H9 (cell line): ENCODE results near the gene L3MBTL1. TPM values are rescaled to one million over a fixed set of nuclear protein-coding genes. Genes with fewer than 3 reads are reported as not detected.

Experiments
- DNase-seq: peaks from one replicate; pipeline ENCODE4 v3.0.0-alpha.2; 2017
- H2AFZ ChIP-seq: one replicate; pipeline ENCODE4 v1.6.1; 2013; ENCODE audit warnings: mild to moderate bottlenecking, low read length, control low read depth, moderate library complexity
- H2AK5ac ChIP-seq: 2 replicates; pipeline ENCODE4 v1.6.1; 2013; ENCODE audit warnings: low read length, control low read depth, mixed read lengths; ENCODE audit not compliant: insufficient read length
- H2BK120ac ChIP-seq: one replicate; pipeline ENCODE4 v1.6.1; 2013; ENCODE audit warnings: low read depth, mild to moderate bottlenecking, low read length, control low read depth, inconsistent platforms; ENCODE audit not compliant: poor library complexity, severe bottlenecking
- H2BK12ac ChIP-seq: 2 replicates; pipeline ENCODE4 v1.6.1; 2013; ENCODE audit warnings: low read length, control low read depth, mixed read lengths, low read depth; ENCODE audit not compliant: insufficient read length
- H2BK15ac ChIP-seq: 2 replicates; pipeline ENCODE4 v1.6.1; 2013; ENCODE audit warnings: low read depth, low read length, control low read depth
- H2BK20ac ChIP-seq: one replicate; pipeline ENCODE4 v1.6.1; 2013; ENCODE audit warnings: low read depth, mild to moderate bottlenecking, low read length, control low read depth, inconsistent platforms; ENCODE audit not compliant: poor library complexity, severe bottlenecking
- H2BK5ac ChIP-seq: 2 replicates; pipeline ENCODE4 v1.6.1; 2013; ENCODE audit warnings: low read length, control low read depth, mixed read lengths; ENCODE audit not compliant: insufficient read length
- H3K14ac ChIP-seq: 2 replicates; pipeline ENCODE4 v1.6.1; 2013; ENCODE audit warnings: low read length, control low read depth; ENCODE audit not compliant: insufficient read depth
- H3K18ac ChIP-seq: 2 replicates; pipeline ENCODE4 v1.6.1; 2013; ENCODE audit warnings: low read depth, mild to moderate bottlenecking, mixed read lengths, low read length, control low read depth; ENCODE audit not compliant: insufficient read length
- H3K23ac ChIP-seq: 2 replicates; pipeline ENCODE4 v1.6.1; 2013; ENCODE audit warnings: low read length, control low read depth, mixed read lengths, low read depth; ENCODE audit not compliant: insufficient read length
- H3K23me2 ChIP-seq: 2 replicates; pipeline ENCODE4 v1.6.1; 2013; ENCODE audit warnings: low read depth, mild to moderate bottlenecking, mixed read lengths, low read length, control low read depth; ENCODE audit not compliant: insufficient read length, poor library complexity, severe bottlenecking
- H3K27ac ChIP-seq: 2 replicates; pipeline ENCODE4 v1.5.1; 2013; ENCODE audit warnings: low read length, control low read depth, mixed read lengths, low read depth; ENCODE audit not compliant: insufficient read length
- H3K27me3 ChIP-seq: 2 replicates; pipeline ENCODE4 v1.6.1; 2013; ENCODE audit warnings: low read length, control low read depth, inconsistent platforms; ENCODE audit not compliant: insufficient read depth
- H3K4ac ChIP-seq: 2 replicates; pipeline ENCODE4 v1.6.1; 2013; ENCODE audit warnings: low read depth, mild to moderate bottlenecking, control low read depth, inconsistent platforms, low read length, moderate library complexity
- H3K4me1 ChIP-seq: 2 replicates; pipeline ENCODE4 v1.6.1; 2013; ENCODE audit warnings: low read length, control low read depth, inconsistent platforms; ENCODE audit not compliant: insufficient read depth
- H3K4me2 ChIP-seq: 2 replicates; pipeline ENCODE4 v1.6.1; 2013; ENCODE audit warnings: low read length, control low read depth, mixed read lengths; ENCODE audit not compliant: insufficient read length, insufficient read depth
- H3K56ac ChIP-seq: 2 replicates; pipeline ENCODE4 v1.6.1; 2013; ENCODE audit warnings: low read depth, mild to moderate bottlenecking, mixed read lengths, low read length, control low read depth; ENCODE audit not compliant: insufficient read length
- H3K79me1 ChIP-seq: 2 replicates; pipeline ENCODE4 v1.6.1; 2013; ENCODE audit warnings: low read depth, mild to moderate bottlenecking, moderate library complexity, low read length, control low read depth, inconsistent platforms; ENCODE audit not compliant: insufficient read depth, poor library complexity, severe bottlenecking
- H3K79me2 ChIP-seq: 2 replicates; pipeline ENCODE4 v1.6.1; 2013; ENCODE audit warnings: low read length, control low read depth, inconsistent platforms; ENCODE audit not compliant: insufficient read depth
- H3K9ac ChIP-seq: 2 replicates; pipeline ENCODE4 v1.6.1; 2013; ENCODE audit warnings: low read length, control low read depth, mixed read lengths; ENCODE audit not compliant: insufficient read length; ENCODE audit errors: extremely low read depth
- H3K9me3 ChIP-seq: one replicate; pipeline ENCODE4 v1.6.1; 2013; ENCODE audit warnings: low read depth, low read length, inconsistent platforms; ENCODE audit not compliant: control insufficient read depth
- H3T11ph ChIP-seq: one replicate; pipeline ENCODE4 v1.6.1; 2013; ENCODE audit warnings: mild to moderate bottlenecking, low read length, control low read depth, inconsistent platforms
- H4K20me1 ChIP-seq: one replicate; pipeline ENCODE4 v1.6.1; 2013; ENCODE audit not compliant: control insufficient read depth, insufficient read length, insufficient read depth
- H4K5ac ChIP-seq: 2 replicates; pipeline ENCODE4 v1.6.1; 2013; ENCODE audit warnings: low read depth, mild to moderate bottlenecking, mixed read lengths, low read length, control low read depth; ENCODE audit not compliant: insufficient read length
- H4K8ac ChIP-seq: replicated peaks from 2 replicates; pipeline ENCODE4 v1.6.1; 2013; ENCODE audit warnings: low read length, control low read depth, mixed read lengths, low read depth; ENCODE audit not compliant: insufficient read length
- H4K91ac ChIP-seq: 2 replicates; pipeline ENCODE4 v1.6.1; 2013; ENCODE audit warnings: low read depth, mild to moderate bottlenecking, moderate library complexity, mixed read lengths, low read length, control low read depth; ENCODE audit not compliant: insufficient read length
- H3K27ac Mint-ChIP-seq, 3 experiments: 2 replicates in 2 of 3; 3 replicates in 1 of 3; pipeline ENCODE4 v1.8.0; 2020 to 2021; ENCODE audit warnings: mixed read lengths in 3 of 3, mild to moderate bottlenecking in 1 of 3, moderate library complexity in 1 of 3
- H3K27me3 Mint-ChIP-seq: 2 replicates; pipeline ENCODE4 v1.8.0; 2021; ENCODE audit warnings: low read depth, mild to moderate bottlenecking, moderate library complexity, mixed read lengths
- H3K36me3 Mint-ChIP-seq, 3 experiments: 2 replicates in 2 of 3; 3 replicates in 1 of 3; pipeline ENCODE4 v1.8.0; 2020 to 2021; ENCODE audit warnings: low read depth in 3 of 3, mixed read lengths in 3 of 3; ENCODE audit not compliant: insufficient read depth in 1 of 3
- H3K4me1 Mint-ChIP-seq, 2 experiments: 2 replicates each; pipeline ENCODE4 v1.8.0; 2020; ENCODE audit warnings: mixed read lengths in 2 of 2
- H3K4me3 Mint-ChIP-seq, 2 experiments: 2 replicates in 1 of 2; 3 replicates in 1 of 2; pipeline ENCODE4 v1.8.0; 2020 to 2021; ENCODE audit warnings: mild to moderate bottlenecking in 2 of 2, mixed read lengths in 2 of 2, moderate library complexity in 1 of 2
- H3K9me3 Mint-ChIP-seq, 2 experiments: 2 replicates in 1 of 2; 3 replicates in 1 of 2; pipeline ENCODE4 v1.8.0; 2020; ENCODE audit warnings: mild to moderate bottlenecking in 2 of 2, mixed read lengths in 2 of 2, moderate library complexity in 1 of 2
- WGBS: extraction: QIAGEN DNeasy Blood & Tissue Kit; methylation state at CpG from one replicate; pipeline ENCODE4 v1.1.7; 2013; ENCODE audit warnings: missing lambda C conversion rate, low lambda C conversion rate, mixed read lengths; ENCODE audit not compliant: insufficient read length; ENCODE audit errors: extremely low coverage; 5-methylcytosine and 5-hydroxymethylcytosine counted together
- total RNA-seq: library from RNA; stranded (reverse); gene quantifications from 2 replicates; pipeline ENCODE4 v1.2.1, GENCODE V29; 2021
- TF ChIP-seq, protein P1 (sequence below): fragments of 200-600 bp; sonication (generic); conservative IDR thresholded peaks from 3 replicates; pipeline ENCODE4 v1.8.0; 2021; ENCODE audit warnings: antibody characterized with exemption, mild to moderate bottlenecking

L3MBTL1 gene
- total RNA-seq, 1 experiment from 2014 or later: 19.9 TPM

DNA sequence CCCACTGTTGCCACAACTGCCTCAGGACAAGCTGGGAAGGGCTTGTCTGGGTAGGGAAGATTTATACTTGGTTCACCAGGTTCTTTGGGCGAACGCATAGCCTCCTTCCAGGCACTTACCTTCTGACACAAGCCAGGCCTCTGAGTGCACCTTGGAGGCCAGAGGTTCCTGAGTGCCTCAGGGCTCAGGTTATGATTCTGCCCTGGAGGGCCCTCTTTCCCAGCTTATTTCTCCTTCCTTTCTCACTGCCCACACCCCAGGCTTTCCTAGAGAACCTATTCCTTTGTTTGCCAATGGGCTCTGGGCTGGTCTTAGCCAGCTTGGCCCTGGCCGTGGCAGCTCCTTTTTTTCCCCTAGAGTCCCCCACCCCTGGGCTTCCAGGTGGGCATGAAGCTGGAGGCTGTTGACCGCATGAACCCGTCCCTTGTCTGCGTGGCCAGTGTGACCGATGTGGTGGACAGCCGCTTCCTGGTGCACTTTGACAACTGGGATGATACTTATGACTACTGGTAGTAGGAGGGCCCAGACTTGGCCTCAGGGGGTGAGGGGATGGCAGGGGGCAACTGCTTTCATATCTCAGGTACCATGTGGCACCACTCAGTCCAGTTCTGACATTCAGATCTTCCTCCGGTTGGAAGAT lies 25.0 kb downstream of the L3MBTL1 start:
- Histone ChIP-seq H3K9me3 (no peaks in the 10 kb centered on the region), H2BK5ac (no peak overlapping the region), H3T11ph (no peak overlapping the region), H3K27me3 (no peaks in the 10 kb centered on the region), H3K4me2 (no peak overlapping the region), H4K91ac (no peak overlapping the region), H3K56ac (no peak overlapping the region), H4K5ac (no peak overlapping the region), H3K23ac (no peak overlapping the region), H3K79me1 (no peaks in the 10 kb centered on the region), H2AK5ac (no peak overlapping the region), H2BK120ac (no peak overlapping the region), H3K4me1 (no peaks in the 10 kb centered on the region), H3K79me2 (no peaks in the 10 kb centered on the region), H2BK12ac (no peak overlapping the region), H3K23me2 (no peaks in the 10 kb centered on the region), H2BK15ac (no peak overlapping the region), H3K27ac (no peak overlapping the region), H4K8ac (no peak overlapping the region), H2AFZ (no peak overlapping the region), H3K9ac (no peak overlapping the region), H2BK20ac (no peak overlapping the region), H3K14ac (no peak overlapping the region), H3K4ac (no peak overlapping the region), H4K20me1 (no peaks in the 10 kb centered on the region), H3K18ac (no peak overlapping the region)
- Mint-ChIP-seq H3K36me3 (peaks cover 6 to 13% (median 10%) of the 10 kb centered on the region in 3 experiments; a peak in 6 of 7 replicates), H3K4me3 (no peak overlapping the region), H3K27me3 (no peaks in the 10 kb centered on the region), H3K4me1 (no peaks in the 10 kb centered on the region; a peak in 1 of 4 replicates), H3K27ac (no peak overlapping the region), H3K9me3 (no peaks in the 10 kb centered on the region)
- no CpG with 5 or more reads among the region's 9 CpGs for WGBS
- DNase-seq: no peak
- TF ChIP-seq, protein P1, sequence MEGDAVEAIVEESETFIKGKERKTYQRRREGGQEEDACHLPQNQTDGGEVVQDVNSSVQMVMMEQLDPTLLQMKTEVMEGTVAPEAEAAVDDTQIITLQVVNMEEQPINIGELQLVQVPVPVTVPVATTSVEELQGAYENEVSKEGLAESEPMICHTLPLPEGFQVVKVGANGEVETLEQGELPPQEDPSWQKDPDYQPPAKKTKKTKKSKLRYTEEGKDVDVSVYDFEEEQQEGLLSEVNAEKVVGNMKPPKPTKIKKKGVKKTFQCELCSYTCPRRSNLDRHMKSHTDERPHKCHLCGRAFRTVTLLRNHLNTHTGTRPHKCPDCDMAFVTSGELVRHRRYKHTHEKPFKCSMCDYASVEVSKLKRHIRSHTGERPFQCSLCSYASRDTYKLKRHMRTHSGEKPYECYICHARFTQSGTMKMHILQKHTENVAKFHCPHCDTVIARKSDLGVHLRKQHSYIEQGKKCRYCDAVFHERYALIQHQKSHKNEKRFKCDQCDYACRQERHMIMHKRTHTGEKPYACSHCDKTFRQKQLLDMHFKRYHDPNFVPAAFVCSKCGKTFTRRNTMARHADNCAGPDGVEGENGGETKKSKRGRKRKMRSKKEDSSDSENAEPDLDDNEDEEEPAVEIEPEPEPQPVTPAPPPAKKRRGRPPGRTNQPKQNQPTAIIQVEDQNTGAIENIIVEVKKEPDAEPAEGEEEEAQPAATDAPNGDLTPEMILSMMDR: no peak
